ENCODE results near the gene PPIL6.

DNA sequence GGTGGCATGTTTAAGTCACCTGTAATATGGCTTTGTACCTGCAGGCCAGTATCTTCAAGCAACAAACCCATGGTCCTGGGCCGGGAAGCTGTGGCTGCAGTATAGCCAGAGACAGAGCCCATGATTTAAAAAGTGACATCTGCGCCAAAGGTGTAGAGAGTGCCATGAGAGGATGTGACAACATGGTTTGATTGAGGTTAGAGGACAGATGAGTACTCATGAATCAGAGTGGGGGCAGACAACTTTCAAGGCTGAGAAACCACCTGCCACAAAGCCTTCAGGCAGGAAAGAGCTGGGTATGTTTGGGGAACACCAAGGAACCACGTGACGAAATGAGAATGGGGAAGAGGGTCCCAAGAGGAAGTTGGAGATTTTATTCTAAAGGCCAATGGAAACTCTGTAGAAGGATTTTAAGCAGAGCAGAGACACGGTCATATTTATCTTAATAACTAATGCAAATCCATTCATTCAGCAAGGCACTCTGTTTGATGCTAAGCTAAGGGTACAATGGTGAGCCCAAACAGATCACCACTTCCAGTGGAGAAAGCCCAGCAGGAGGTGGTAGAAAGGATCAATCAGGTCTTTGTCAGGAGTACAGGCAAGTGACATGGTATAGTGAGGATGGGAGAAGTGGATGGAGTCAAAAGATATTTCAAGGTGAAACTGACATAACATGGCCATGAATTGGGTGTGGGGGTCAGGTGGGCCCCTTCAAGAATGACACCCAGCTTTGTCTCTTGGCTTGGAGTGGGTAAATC lies 18.5 kb upstream of the PPIL6 start:
- TF ChIP-seq, protein P1, sequence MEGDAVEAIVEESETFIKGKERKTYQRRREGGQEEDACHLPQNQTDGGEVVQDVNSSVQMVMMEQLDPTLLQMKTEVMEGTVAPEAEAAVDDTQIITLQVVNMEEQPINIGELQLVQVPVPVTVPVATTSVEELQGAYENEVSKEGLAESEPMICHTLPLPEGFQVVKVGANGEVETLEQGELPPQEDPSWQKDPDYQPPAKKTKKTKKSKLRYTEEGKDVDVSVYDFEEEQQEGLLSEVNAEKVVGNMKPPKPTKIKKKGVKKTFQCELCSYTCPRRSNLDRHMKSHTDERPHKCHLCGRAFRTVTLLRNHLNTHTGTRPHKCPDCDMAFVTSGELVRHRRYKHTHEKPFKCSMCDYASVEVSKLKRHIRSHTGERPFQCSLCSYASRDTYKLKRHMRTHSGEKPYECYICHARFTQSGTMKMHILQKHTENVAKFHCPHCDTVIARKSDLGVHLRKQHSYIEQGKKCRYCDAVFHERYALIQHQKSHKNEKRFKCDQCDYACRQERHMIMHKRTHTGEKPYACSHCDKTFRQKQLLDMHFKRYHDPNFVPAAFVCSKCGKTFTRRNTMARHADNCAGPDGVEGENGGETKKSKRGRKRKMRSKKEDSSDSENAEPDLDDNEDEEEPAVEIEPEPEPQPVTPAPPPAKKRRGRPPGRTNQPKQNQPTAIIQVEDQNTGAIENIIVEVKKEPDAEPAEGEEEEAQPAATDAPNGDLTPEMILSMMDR (IDR thresholded peaks at IDR 0.05; ENCODE audit: low read depth, low read length, missing input control) = no peak
- TF ChIP-seq, protein P2, sequence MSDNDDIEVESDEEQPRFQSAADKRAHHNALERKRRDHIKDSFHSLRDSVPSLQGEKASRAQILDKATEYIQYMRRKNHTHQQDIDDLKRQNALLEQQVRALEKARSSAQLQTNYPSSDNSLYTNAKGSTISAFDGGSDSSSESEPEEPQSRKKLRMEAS (IDR thresholded peaks at IDR 0.05) = no peak
